HG02763 (cell line): ENCODE measurements around the gene SLC4A5.

Experiments used
- ATAC-seq: cut with Tn5 transposase; IDR thresholded peaks from one replicate; pipeline ENCODE4 v1.9.1; 2021; ENCODE audit warnings: mild to moderate bottlenecking, moderate library complexity; ENCODE audit not compliant: unreplicated experiment

The SLC4A5 gene

DNA sequence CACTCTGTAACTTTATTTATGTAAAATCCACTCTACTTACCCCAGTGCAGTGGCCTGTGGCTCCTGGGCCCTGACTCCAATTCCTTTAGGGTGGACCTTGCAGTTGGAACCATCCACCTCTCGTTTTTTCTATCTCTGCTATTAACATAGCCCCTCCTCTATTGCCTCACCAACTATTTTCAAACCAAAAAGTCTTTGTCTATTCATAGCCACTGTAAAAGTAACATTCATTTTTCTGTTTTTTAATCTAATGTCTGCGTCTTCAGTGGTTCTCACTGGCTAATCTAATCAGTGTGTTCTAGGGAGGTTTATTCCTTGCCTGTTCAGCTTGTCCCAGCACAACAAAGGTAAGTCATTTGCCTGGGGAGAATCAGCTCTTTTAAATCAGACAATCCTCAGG, at the start of gene SLC4A5:
SLC4A5 (minus strand) TSS at position 101 of the 400 bp plus-strand sequence. CDS start 28,393 bp downstream, outside the sequence.
- no peak for ATAC-seq

DNA sequence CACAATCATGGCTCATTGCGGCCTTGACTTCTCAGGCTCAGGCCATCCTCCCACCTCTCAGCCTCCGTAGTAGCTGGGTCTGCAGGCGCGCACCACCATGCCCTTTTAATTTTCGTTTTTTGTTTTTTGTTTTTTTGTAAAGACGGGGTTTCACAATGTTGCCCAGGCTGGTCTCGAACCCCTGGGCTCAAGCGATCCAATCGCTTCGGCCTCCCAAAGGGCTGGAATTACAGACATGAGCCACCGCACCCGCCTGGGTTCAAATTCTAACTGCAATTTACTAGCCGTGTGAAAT, 49.2 kb upstream of the SLC4A5 start:
- no peak for ATAC-seq

GRCh38 chr2:74391580-74392448, 48.6 kb upstream of the SLC4A5 start:
- peak; percentile 73 for ATAC-seq

DNA sequence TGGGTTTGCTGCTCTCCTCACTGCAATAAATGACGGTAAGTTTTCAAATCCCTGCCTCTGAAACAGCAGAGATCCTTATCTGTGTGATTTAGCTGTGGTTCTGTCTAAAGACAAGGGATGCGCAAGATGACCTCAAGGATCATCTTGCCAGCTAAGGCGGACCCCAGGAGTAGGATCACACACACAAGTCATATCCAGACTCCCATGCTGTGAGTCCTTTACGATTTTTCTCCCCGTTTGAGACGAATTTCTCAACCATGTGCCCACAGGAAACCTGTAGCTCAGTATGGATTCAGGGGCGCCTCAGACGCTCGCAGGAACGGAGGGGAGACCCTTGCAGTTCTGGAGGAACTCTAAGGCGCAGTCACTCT, 48.0 kb upstream of the SLC4A5 start:
- peak; percentile 18 for ATAC-seq

- ATAC-seq, result no peak
Observed at GRCh38 chr2:74390606-74391005, 47.4 kb upstream of the SLC4A5 start.

GRCh38 chr2:74387346-74387745, 44.1 kb upstream of the SLC4A5 start:
- ATAC-seq, result no peak

- ATAC-seq, result no peak
Observed at GRCh38 chr2:74385396-74385795, 42.2 kb upstream of the SLC4A5 start.

DNA sequence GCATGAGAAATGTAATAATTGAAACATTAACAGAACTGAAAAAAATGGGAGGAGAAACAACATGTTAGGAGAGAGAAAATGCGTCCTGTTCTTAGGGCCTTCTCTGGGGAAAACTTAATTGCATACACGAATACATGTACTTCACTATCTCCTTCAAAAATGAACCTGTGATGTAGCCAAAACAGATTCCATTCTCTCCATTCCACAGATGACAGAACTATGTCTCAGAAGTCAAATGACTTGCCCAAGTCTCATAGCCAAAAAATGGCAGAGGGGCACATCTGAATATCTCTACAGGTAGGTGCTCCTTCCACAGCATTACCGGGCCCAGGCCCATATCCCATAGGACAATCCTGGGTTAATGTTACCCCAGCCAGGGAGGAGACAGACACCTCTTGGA, 40.8 kb upstream of the SLC4A5 start:
- ATAC-seq, result no peak

DNA sequence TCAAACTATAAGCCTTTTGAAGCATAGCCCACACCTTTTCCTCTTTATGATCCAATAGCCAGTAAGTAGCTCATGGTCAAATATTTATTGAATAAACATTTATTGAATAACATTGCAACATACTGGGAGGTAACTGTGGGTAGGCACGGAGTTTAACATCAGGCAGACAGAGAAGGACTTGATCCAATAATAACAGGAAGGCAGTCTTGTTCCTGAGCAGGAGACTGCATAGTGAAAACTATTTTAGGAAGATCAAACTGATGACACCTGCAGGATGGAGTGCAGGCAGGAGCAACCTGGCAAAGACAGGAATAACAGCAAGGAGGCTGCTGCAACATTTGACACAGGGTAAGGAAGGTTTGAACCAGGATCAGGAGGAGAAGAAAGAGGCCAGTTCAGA, 40.0 kb upstream of the SLC4A5 start:
- ATAC-seq, result no peak

GRCh38 chr2:74381751-74382150, 38.5 kb upstream of the SLC4A5 start:
- no peak for ATAC-seq

- no peak for ATAC-seq
Observed at GRCh38 chr2:74379851-74380789, 36.9 kb upstream of the SLC4A5 start, which contains the start of gene DCTN1. DCTN1 (minus strand) TSS chr2:74380311; CDS start chr2:74380037, 274 bp downstream.

- ATAC-seq, result no peak
Observed at GRCh38 chr2:74378007-74378406, 34.8 kb upstream of the SLC4A5 start.

DNA sequence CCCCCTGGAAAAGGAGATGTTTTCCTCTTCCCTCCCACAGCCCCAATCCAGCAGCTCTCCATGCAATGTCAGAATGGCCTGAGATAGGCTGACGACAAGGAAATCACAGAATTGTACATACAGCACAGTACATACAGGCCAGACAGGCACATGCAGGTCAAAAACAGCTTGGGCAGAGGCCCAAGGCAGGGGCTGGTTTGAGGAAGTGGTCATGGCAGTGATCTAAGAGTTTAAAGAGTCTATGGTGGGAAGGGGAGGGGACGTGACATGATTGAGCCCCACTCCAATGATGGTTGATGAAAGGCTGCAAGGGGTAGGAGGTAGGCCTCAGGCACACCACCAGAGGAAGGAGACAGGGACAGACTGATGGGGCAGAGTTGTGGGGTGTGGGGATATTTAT, 32.6 kb upstream of the SLC4A5 start:
- no peak for ATAC-seq

DNA sequence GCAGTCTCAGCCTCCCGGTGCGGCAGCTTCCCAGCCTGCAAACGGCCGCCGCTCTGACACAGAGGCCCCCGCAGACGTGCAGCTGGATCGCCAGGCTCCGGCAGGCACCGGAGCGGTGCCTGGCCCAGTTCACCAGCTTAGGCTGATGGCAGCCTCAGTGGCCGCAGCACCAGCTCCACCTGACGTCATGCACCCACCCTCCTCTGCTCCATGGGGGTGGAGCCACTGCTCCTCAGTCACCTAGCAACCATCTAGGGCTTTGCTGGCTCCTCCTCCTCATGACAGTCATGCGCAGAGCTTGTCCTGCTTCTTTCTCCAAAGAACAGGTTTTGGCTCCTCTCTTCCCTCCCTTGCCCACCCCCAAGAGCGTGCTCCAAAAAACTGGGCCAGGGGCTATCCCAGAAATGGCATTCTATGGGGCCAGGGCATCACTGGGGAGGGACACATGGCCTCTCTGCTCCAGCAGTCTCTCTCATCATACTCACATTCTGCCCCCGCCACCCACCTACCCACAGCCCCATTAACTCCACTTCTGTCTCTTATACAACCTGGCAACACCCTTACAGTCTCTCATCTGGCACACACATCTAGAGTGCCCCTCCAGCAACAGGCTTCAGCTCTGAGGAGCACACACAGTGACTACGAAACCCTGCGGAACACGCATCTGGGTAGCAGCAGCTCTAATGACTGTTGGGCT, 31.4 kb upstream of the SLC4A5 start:
- no peak for ATAC-seq

DNA sequence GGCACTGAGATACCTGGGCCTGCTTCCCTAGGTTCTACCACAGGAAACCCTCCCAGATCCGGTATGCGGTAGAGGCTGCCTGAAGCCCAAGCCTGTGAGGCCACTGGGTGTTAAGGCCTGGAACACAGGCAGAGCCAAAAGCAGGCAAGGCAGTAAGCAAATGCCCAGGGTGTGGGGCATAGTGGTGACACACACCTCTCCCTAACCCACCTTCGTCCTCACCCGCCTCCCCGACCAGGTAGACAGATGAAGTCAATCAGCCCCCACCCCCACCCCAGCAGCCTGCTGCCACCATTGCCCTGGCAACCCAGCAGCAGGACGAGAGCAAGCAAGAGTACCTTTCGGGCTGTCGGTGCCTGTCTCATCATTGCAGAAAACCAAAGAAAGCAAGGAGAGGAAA, 30.8 kb upstream of the SLC4A5 start:
- ATAC-seq, result no peak

GRCh38 chr2:74373221-74373676, 30.0 kb upstream of the SLC4A5 start:
- ATAC-seq, result no peak

- ATAC-seq, result no peak
Observed at GRCh38 chr2:74372674-74373073, 29.5 kb upstream of the SLC4A5 start.

GRCh38 chr2:74371421-74371820, 28.2 kb upstream of the SLC4A5 start:
- ATAC-seq, result no peak

DNA sequence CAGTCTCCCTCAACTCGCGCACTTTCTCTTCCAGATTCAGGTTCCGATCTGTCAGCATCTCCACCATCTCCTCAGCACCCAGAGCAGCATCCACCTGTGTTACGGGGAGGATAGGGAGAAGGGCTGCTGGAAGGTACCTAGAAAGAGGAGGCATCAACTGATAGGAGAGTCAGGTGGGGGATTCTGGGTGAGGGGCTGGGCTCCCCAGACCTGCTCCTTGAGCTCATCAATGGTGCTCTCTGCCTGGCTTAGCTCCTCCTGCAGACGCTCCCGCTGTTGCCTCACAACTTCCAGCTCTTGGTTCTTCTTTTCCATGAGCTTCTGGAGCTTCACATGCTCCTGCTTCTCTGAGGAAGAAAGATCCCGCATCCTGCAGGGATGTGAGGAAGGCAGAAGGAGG, 26.8 kb upstream of the SLC4A5 start:
- no peak for ATAC-seq

DNA sequence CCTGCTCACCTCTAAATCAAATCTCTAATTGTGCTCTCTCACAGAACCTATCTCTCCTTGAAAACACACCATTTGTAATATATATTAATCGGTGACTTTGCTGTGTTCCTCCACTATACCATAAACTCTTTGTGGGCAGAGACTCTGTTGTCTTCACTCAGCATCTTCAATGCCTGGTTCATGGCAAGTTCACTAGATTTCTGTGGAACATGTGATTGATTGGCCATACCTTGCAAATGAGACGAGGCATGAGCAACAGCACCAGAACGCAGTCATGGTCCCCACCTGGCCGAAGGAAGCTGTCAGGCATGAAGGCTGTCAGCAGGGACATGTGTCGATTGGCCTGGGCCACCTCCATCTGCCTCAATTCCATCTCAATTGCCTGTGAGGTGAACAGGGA, 25.3 kb upstream of the SLC4A5 start:
- no peak for ATAC-seq

GRCh38 chr2:74367789-74368188, 24.6 kb upstream of the SLC4A5 start:
- ATAC-seq, result no peak
